Fibroblast of mammary gland (primary cell): ENCODE results near the gene IL36B.

Source experiments
- DNase-seq: peaks from one replicate; pipeline ENCODE4 v3.0.0-alpha.2; 2010; ENCODE audit warnings: low read depth
- H3K4me3 ChIP-seq: 2 replicates; pipeline ENCODE4 v1.5.1; 2011; ENCODE audit warnings: low read depth, mild to moderate bottlenecking, low read length, moderate library complexity; ENCODE audit not compliant: control insufficient read depth
- TF ChIP-seq, protein P1 (sequence below): conservative IDR thresholded peaks from 2 replicates; pipeline ENCODE4 v1.5.1; 2011; ENCODE audit warnings: low read depth, low read length, inconsistent platforms; ENCODE audit not compliant: control insufficient read depth, insufficient read depth

The IL36B gene

DNA sequence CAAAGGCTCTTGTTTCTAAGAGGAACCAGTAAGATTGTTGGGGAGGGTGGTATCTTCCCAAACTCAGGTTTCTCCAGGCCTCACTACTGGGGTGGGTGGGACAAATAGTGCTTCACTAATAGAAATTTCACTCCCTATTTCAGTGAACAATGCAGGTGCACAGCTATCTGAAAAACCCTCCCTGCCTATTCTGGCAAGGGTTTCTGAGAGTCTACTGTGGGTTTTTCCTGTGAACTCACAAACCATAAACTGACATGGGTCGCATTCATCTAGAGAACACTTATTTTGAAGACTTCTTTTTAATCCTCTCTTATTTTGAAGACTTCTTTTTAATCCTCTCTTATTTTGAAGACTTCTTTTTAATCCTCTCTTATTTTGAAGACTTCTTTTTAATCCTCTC, 43.0 kb downstream of the IL36B start:
- TF ChIP-seq, protein P1, sequence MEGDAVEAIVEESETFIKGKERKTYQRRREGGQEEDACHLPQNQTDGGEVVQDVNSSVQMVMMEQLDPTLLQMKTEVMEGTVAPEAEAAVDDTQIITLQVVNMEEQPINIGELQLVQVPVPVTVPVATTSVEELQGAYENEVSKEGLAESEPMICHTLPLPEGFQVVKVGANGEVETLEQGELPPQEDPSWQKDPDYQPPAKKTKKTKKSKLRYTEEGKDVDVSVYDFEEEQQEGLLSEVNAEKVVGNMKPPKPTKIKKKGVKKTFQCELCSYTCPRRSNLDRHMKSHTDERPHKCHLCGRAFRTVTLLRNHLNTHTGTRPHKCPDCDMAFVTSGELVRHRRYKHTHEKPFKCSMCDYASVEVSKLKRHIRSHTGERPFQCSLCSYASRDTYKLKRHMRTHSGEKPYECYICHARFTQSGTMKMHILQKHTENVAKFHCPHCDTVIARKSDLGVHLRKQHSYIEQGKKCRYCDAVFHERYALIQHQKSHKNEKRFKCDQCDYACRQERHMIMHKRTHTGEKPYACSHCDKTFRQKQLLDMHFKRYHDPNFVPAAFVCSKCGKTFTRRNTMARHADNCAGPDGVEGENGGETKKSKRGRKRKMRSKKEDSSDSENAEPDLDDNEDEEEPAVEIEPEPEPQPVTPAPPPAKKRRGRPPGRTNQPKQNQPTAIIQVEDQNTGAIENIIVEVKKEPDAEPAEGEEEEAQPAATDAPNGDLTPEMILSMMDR: no peak
- H3K4me3 ChIP-seq: no peak overlapping the region
- DNase-seq: no peak

DNA sequence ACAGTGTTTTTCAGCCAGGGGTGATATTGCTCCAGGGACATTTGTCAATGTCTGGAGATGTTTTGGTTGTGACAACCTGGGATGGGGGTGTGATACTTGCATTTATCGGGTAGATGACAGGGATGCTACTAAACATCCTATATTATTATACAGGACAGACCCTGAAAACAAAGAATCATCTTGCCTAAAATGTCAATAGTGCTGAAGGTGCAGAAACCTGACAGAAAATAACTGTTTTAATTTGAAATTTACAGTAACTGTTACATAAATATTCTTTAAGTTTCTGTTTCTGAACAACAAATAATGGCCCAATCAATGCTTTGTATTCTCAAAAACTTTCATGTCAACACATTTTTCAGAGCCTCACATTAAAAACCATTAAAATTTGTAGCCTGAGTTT, 45.4 kb downstream of the IL36B start:
- DNase-seq: no peak
- H3K4me3 ChIP-seq: no peak overlapping the region
- TF ChIP-seq, protein P1: no peak

DNA sequence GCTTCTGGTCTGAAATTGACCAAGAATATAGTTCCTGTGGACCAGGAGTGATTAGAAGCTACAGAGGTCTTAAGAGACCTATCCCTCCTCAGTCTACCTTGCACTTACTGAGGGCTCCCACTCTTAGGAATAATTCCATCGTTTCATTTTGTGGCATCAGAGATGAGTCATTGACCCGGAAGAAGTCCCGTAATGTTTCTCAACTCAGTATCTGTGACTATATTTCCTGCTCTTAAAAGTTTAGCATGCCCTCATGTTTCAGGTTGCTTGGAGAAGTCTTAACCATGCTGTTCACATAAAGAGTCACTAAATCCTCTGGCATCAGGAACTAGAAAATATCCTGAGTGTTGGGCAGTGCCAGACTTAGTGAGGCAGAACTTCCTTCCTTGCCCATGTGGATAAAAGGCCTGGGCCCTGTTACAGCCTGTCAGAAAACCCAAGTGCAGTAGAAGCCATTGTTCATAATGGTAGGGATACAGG, 47.6 kb downstream of the IL36B start, which contains the start of gene IL36A:
Gene IL36A, plus strand, starts transcription at position 430 of the 480 bp plus-strand sequence. CDS start 413 bp downstream, outside the sequence.
- no peak for DNase-seq
- no peak within 1 kb of the TSS for H3K4me3 ChIP-seq
- TF ChIP-seq, protein P1: no peak

DNA sequence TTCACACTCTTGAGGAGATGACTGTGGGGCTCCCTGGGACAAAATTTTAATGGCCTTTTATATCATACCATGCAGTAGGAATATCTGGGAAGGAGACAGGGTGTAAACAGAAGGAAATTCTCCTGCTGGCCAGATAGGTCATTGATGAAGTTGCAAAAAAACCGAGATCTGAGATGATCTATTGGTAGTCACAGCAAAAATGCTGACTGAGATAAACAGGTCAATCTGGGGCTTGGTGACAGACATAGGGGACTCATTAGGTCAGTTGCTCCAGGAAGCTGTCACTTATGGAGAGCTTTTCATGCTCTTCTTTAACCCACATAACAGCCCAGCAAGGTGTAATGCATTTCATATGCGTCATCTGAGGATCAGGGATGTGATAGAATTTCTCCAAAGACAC, 50.0 kb downstream of the IL36B start:
- H3K4me3 ChIP-seq: no peak overlapping the region
- TF ChIP-seq, protein P1: no peak
- DNase-seq: no peak

DNA sequence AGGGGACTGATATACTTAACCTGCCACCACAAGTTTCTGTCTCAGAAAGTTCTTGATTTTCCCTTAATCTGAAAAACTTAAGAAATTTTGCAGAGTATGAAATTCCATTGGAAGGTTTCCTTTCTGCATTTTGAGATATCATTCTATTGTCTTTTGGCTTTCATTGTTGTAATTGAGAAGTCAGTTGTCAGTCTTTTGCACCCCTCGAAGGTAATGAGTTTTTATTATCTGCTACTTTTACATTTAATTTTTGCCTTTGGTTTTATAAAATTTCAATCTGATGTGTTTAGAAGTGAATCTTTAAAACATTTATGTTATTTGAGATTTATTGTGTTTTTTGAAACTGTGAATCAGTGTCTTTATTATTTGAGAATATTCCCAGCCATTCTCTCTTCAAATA, 52.2 kb downstream of the IL36B start:
- no peak overlapping the region for H3K4me3 ChIP-seq
- DNase-seq: no peak
- TF ChIP-seq, protein P1: no peak

DNA sequence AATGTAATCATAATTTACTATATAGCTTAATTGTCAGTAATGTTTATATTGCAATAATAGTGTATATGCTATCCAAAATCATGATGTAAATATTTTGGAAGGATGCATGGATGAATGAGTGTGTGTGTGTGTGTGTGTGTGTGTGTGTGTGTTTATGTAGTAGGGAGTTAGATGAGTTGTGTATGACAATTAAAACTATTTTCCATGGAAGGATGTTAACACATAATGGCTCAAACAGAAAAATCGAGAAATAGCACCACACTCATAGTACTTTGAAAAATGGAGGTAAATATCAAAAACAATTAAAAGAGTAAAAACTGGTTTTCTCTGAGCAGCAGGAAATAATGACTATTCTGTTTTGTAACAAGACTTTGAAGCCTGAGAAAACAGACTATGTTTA, 55.5 kb downstream of the IL36B start:
- no peak overlapping the region for H3K4me3 ChIP-seq
- DNase-seq: no peak

More for the DNA sequence above, 55.5 kb downstream of the IL36B start:
- TF ChIP-seq, protein P1: no peak
